Liver (tissue), 9 donors: ENCODE measurements around the gene DLX5. TPM values are rescaled to one million over a fixed set of nuclear protein-coding genes. Genes with fewer than 3 reads are reported as not detected.

Experiments
- DNase-seq: peaks from one replicate; pipeline ENCODE4 v3.0.0-alpha.2; 2017; ENCODE audit warnings: low spot score
- H3K27ac ChIP-seq, 2 donors: one replicate each; pipeline ENCODE4 v1.7.0; 2013; ENCODE audit warnings: inconsistent platforms in 2 of 2, low read length in 2 of 2, control low read depth in 1 of 2, low read depth in 1 of 2, mild to moderate bottlenecking in 1 of 2
- H3K27me3 ChIP-seq, 4 donors: one replicate each; pipeline versions ENCODE4 v1.6.1 to v1.7.0; 2013; ENCODE audit warnings: low read length in 3 of 4, inconsistent platforms in 1 of 4, mild to moderate bottlenecking in 1 of 4, moderate library complexity in 1 of 4; ENCODE audit not compliant: control insufficient read depth in 4 of 4, insufficient read depth in 4 of 4
- H3K36me3 ChIP-seq, 4 donors: one replicate each; pipeline versions ENCODE4 v1.6.1 to v1.7.0; 2013; ENCODE audit warnings: low read length in 3 of 4, mild to moderate bottlenecking in 3 of 4, low read depth in 1 of 4, moderate library complexity in 1 of 4; ENCODE audit not compliant: control insufficient read depth in 4 of 4, insufficient read depth in 3 of 4
- H3K4me1 ChIP-seq, 4 donors: one replicate each; pipeline versions ENCODE4 v1.6.1 to v1.7.0; 2013; ENCODE audit warnings: low read length in 3 of 4, mild to moderate bottlenecking in 3 of 4, moderate library complexity in 1 of 4; ENCODE audit not compliant: control insufficient read depth in 4 of 4, insufficient read depth in 4 of 4
- H3K4me3 ChIP-seq, 3 donors: one replicate each; pipeline versions ENCODE4 v1.6.1 to v1.7.0; 2013; ENCODE audit warnings: low read length in 3 of 3, control low read depth in 1 of 3, low read depth in 1 of 3, mild to moderate bottlenecking in 1 of 3
- H3K9ac ChIP-seq, 2 donors: one replicate each; pipeline ENCODE4 v1.7.0; 2013; ENCODE audit warnings: low read length in 2 of 2, mild to moderate bottlenecking in 2 of 2, moderate library complexity in 2 of 2, control low read depth in 1 of 2, low read depth in 1 of 2
- H3K9me3 ChIP-seq, 4 donors: one replicate each; pipeline versions ENCODE4 v1.6.1 to v1.7.0; 2013; ENCODE audit warnings: low read length in 3 of 4; ENCODE audit not compliant: control insufficient read depth in 4 of 4
- EGR1 ChIP-seq, 2 donors: IDR thresholded peaks; 2 replicates each; pipeline ENCODE4 v1.6.1; 2016 to 2018; ENCODE audit warnings: antibody characterized with exemption in 2 of 2, low read depth in 2 of 2
- FOXA1 ChIP-seq: IDR thresholded peaks from 2 replicates; pipeline ENCODE4 v1.6.1; 2016; ENCODE audit warnings: antibody characterized with exemption
- FOXA2 ChIP-seq: IDR thresholded peaks from 2 replicates; pipeline ENCODE4 v1.6.1; 2016; ENCODE audit warnings: antibody characterized with exemption
- GABPA ChIP-seq, 2 donors: IDR thresholded peaks in 1 of 2; conservative IDR thresholded peaks in 1 of 2; 2 replicates each; pipeline ENCODE4 v1.6.1; 2016; ENCODE audit warnings: antibody characterized with exemption in 2 of 2, mild to moderate bottlenecking in 1 of 2, moderate library complexity in 1 of 2
- HNF4A ChIP-seq, 2 donors: conservative IDR thresholded peaks; 2 replicates each; pipeline ENCODE4 v1.6.1; 2016; ENCODE audit warnings: antibody characterized with exemption in 2 of 2, mild to moderate bottlenecking in 2 of 2
- HNF4G ChIP-seq: IDR thresholded peaks from 2 replicates; pipeline ENCODE4 v1.6.1; 2016; ENCODE audit warnings: antibody characterized with exemption
- NR2F2 ChIP-seq: IDR thresholded peaks from 2 replicates; pipeline ENCODE4 v1.6.1; 2016; ENCODE audit warnings: antibody characterized with exemption
- RXRA ChIP-seq, 2 donors: IDR thresholded peaks; 2 replicates each; pipeline ENCODE4 v1.6.1; 2017 to 2018; ENCODE audit warnings: antibody characterized with exemption in 2 of 2, mild to moderate bottlenecking in 1 of 2
- SP1 ChIP-seq: IDR thresholded peaks from 2 replicates; pipeline ENCODE4 v1.6.1; 2018; ENCODE audit warnings: antibody characterized with exemption, mild to moderate bottlenecking
- YY1 ChIP-seq: IDR thresholded peaks from 2 replicates; pipeline ENCODE4 v1.6.1; 2016; ENCODE audit warnings: antibody characterized with exemption, mild to moderate bottlenecking
- WGBS: extraction: QIAGEN DNeasy Blood & Tissue Kit; methylation state at CpG from one replicate; pipeline ENCODE4 v1.1.7; 2013; 5-methylcytosine and 5-hydroxymethylcytosine counted together
- polyA plus RNA-seq, 2 donors: library from polyadenylated mRNA; stranded (reverse) in 1 of 2; unstranded in 1 of 2; fragments of 200-250 nt in 1 of 2; fragments of >200 nt in 1 of 2; fragmentation: Nextera tagmentation in 1 of 2; extraction: Ambion mirVana in 1 of 2; gene quantifications; one replicate each; pipeline versions ENCODE4 v1.2.1 to v1.2.3, GENCODE V29; 2013 to 2015
- total RNA-seq, 2 donors: library from RNA; depleted of rRNA; stranded (reverse); fragments of >200 nt; gene quantifications; one replicate each; pipeline ENCODE4 v1.2.3, GENCODE V29; 2014
- TF ChIP-seq, protein P1 (sequence below): fragments of 150-350 bp; IDR thresholded peaks from 2 replicates; pipeline ENCODE4 v1.5.1; 2017; ENCODE audit warnings: improper control_type of control experiment, low read depth, low read length; ENCODE audit not compliant: missing input control
- TF ChIP-seq, protein P2 (sequence below): IDR thresholded peaks from 2 replicates; pipeline ENCODE4 v1.6.1; 2016; ENCODE audit warnings: antibody characterized with exemption
- TF ChIP-seq, protein P3 (sequence below): IDR thresholded peaks from 2 replicates; pipeline ENCODE4 v1.6.1; 2016; ENCODE audit warnings: antibody characterized with exemption
- TF ChIP-seq, protein P4 (sequence below): IDR thresholded peaks from 2 replicates; pipeline ENCODE4 v1.6.1; 2016; ENCODE audit warnings: antibody characterized with exemption
- donor health status: healthy.
- donor health status: healthy.
- donor health status: healthy.
- donor health status: healthy.
- donor health status: healthy.

DLX5 gene
- total and polyA plus RNA-seq, 4 donors: not detected

DNA sequence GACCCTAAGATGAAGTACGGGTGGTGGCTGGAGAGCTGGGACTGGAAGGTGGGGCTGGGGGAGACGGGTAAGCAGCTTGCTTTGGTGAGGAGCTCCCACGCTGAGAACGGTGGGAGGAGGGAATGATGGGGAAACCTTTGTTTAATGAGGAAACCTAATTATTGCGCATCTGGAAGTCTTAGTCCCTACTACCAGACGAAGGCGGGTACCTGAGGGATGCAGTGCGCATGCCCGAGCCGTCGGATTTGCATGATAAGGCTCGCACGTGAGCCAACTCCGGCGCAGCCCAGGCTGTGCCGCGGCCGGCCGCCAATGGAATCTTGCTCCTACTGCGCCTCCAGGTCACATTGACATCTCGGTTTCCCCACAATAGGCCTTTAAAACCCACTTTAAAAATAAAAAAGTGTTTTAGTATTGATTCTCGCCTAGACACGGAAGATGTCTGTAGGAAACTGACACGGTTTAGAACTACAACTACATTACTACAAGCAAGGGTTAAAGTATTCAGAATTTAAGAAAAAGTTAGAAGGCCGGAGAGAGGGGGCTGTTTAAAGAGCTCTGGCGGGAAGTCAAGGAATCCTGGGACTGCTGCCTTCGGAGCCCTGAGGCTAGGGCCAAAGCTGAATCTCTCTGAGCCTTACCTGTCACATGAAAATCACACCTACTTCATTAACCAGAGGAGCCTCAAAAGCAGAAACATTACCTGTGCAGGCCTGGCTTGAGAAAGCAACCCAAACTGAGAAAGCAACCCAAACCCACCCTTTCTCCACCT, 31.4 kb downstream of the DLX5 start:
- Histone ChIP-seq H3K4me3 (no peak overlapping the region), H3K27me3 (peaks cover 6 to 46% (median 24%) of the 10 kb centered on the region in 4 donors), H3K27ac (no peak overlapping the region), H3K9ac (no peak overlapping the region), H3K4me1 (peaks cover 0 to 14% (median 6%) of the 10 kb centered on the region in 4 donors), H3K36me3 (no peaks in the 10 kb centered on the region), H3K9me3 (peaks cover 0 to 10% (median 0%) of the 10 kb centered on the region in 4 donors)
- no peak for DNase-seq
- TF ChIP-seq, protein P1, sequence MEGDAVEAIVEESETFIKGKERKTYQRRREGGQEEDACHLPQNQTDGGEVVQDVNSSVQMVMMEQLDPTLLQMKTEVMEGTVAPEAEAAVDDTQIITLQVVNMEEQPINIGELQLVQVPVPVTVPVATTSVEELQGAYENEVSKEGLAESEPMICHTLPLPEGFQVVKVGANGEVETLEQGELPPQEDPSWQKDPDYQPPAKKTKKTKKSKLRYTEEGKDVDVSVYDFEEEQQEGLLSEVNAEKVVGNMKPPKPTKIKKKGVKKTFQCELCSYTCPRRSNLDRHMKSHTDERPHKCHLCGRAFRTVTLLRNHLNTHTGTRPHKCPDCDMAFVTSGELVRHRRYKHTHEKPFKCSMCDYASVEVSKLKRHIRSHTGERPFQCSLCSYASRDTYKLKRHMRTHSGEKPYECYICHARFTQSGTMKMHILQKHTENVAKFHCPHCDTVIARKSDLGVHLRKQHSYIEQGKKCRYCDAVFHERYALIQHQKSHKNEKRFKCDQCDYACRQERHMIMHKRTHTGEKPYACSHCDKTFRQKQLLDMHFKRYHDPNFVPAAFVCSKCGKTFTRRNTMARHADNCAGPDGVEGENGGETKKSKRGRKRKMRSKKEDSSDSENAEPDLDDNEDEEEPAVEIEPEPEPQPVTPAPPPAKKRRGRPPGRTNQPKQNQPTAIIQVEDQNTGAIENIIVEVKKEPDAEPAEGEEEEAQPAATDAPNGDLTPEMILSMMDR: no peak
- TF ChIP-seq FOXA2: no peak
- no peak for TF ChIP-seq GABPA (IDR thresholded peaks at IDR 0.05 in 1 of 2, conservative IDR thresholded peaks at IDR 0.05 in 1 of 2)
- no peak for TF ChIP-seq NR2F2
- no peak for TF ChIP-seq HNF4G
- WGBS: 18% methylated on average over 27 of the region's 27 CpGs

GRCh38 chr7:96992192-96993005, 32.2 kb downstream of the DLX5 start:
- H3K27ac ChIP-seq: no peak overlapping the region
- WGBS: 17% methylated on average over 47 of the region's 47 CpGs
- peaks cover 6 to 41% (median 19%) of the 10 kb centered on the region in 4 donors for H3K27me3 ChIP-seq
- no peak for DNase-seq
- H3K9me3 ChIP-seq: peaks cover 0 to 8% (median 0%) of the 10 kb centered on the region in 4 donors
- TF ChIP-seq HNF4A (conservative IDR thresholded peaks at IDR 0.05) (no peak), YY1 (no peak), RXRA (IDR thresholded peaks at IDR 0.05) (no peak), FOXA2 (no peak), FOXA1 (no peak), SP1 (no peak), HNF4G (no peak)
- TF ChIP-seq, protein P2, sequence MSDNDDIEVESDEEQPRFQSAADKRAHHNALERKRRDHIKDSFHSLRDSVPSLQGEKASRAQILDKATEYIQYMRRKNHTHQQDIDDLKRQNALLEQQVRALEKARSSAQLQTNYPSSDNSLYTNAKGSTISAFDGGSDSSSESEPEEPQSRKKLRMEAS: no peak
- H3K4me1 ChIP-seq: peaks cover 0 to 14% (median 6%) of the 10 kb centered on the region in 4 donors
- no peaks in the 10 kb centered on the region for H3K36me3 ChIP-seq
- no peak overlapping the region for H3K4me3 ChIP-seq
- H3K9ac ChIP-seq: no peak overlapping the region

DNA sequence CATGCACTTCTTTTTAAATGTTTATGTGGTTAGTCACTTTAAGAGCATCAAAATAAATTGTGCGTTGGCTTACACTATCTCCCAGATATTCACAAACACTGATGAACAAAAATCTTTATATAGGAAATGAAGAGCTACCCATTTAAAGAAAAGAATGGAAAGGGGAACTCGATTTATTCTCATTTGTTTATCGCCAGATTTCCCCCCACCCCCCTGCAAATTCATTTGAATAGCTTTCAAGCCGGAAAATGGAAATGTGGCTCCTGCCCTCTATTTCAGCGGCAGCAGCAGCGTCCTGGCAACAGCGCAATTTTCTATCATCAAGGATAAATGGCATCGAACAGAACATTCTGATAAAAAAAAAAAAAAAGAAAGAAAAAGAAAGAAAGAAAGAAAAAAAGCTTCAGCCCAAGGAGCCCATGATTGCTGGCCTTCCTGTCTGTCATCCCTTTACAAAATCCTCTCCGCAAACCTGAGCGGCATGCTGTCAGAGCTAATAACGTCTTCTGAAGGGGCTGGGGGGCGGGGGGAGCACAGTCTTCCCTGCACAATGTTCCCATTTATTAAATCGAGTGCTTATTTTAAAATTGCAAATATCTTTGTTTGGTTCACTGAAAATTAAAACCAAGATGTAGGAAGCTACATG, 33.0 kb downstream of the DLX5 start:
- Histone ChIP-seq H3K4me3 (no peak overlapping the region), H3K4me1 (peaks cover 0 to 14% (median 6%) of the 10 kb centered on the region in 4 donors), H3K27me3 (peaks cover 8 to 37% (median 20%) of the 10 kb centered on the region in 4 donors), H3K36me3 (no peaks in the 10 kb centered on the region), H3K9ac (no peak overlapping the region), H3K27ac (no peak overlapping the region), H3K9me3 (peaks cover 0 to 8% (median 0%) of the 10 kb centered on the region in 4 donors)
- TF ChIP-seq GABPA (IDR thresholded peaks at IDR 0.05 in 1 of 2, conservative IDR thresholded peaks at IDR 0.05 in 1 of 2) (no peak), HNF4A (conservative IDR thresholded peaks at IDR 0.05) (no peak), FOXA1 (no peak), FOXA2 (no peak), YY1 (no peak), HNF4G (no peak), EGR1 (IDR thresholded peaks at IDR 0.05; ENCODE audit: low read depth in 2 of 2) (no peak)
- TF ChIP-seq, protein P3, sequence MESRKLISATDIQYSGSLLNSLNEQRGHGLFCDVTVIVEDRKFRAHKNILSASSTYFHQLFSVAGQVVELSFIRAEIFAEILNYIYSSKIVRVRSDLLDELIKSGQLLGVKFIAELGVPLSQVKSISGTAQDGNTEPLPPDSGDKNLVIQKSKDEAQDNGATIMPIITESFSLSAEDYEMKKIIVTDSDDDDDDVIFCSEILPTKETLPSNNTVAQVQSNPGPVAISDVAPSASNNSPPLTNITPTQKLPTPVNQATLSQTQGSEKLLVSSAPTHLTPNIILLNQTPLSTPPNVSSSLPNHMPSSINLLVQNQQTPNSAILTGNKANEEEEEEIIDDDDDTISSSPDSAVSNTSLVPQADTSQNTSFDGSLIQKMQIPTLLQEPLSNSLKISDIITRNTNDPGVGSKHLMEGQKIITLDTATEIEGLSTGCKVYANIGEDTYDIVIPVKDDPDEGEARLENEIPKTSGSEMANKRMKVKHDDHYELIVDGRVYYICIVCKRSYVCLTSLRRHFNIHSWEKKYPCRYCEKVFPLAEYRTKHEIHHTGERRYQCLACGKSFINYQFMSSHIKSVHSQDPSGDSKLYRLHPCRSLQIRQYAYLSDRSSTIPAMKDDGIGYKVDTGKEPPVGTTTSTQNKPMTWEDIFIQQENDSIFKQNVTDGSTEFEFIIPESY: no peak
- TF ChIP-seq, protein P4, sequence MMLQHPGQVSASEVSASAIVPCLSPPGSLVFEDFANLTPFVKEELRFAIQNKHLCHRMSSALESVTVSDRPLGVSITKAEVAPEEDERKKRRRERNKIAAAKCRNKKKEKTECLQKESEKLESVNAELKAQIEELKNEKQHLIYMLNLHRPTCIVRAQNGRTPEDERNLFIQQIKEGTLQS: no peak
- DNase-seq: no peak
- WGBS: 11% methylated on average over 13 of the region's 13 CpGs
